B cell (primary cell): ENCODE data around the gene MYCBP2. TPM values are rescaled to one million over a fixed set of nuclear protein-coding genes. Genes with fewer than 3 reads are reported as not detected.

Source experiments
- ATAC-seq: fragments of 200-7000 bp; cut with Tn5 transposase; one replicate; pipeline ENCODE4 v1.10.0; 2021; ENCODE audit warnings: low read depth, mild to moderate bottlenecking, moderate number of reproducible peaks, moderate library complexity
- CTCF ChIA-PET: fragments of 350-600 bp; sonication (Branson Sonifier 250); formaldehyde crosslinking; loops from one replicate; lab custom pipeline; 2021; ENCODE audit warnings: antibody characterized with exemption, inconsistent platforms; lab: Charles Lee
- POLR2A ChIA-PET: fragments of 350-600 bp; sonication (Branson Sonifier 250); formaldehyde crosslinking; loops from one replicate; lab custom pipeline; 2021; ENCODE audit warnings: antibody characterized with exemption; lab: Charles Lee
- DNase-seq: peaks from one replicate; pipeline ENCODE4 v3.0.0; 2013
- H2AFZ ChIP-seq: 2 replicates; pipeline ENCODE4 v1.6.1; 2012; ENCODE audit warnings: mild to moderate bottlenecking, low read depth, low read length; ENCODE audit not compliant: insufficient read depth, poor library complexity, severe bottlenecking
- H3K27ac ChIP-seq, 2 donors: 1 replicate in 1 of 2; 2 replicates in 1 of 2; pipeline ENCODE4 v1.5.1; 2012 to 2013; ENCODE audit warnings: low read length in 2 of 2, mild to moderate bottlenecking in 2 of 2, moderate library complexity in 1 of 2
- H3K27me3 ChIP-seq, 4 experiments: fragments of 200-600 bp in 1 of 4; sonication (generic) in 1 of 4; replicated peaks in 1 of 4; 1 replicate in 2 of 4; 2 replicates in 2 of 4; pipeline versions ENCODE4 v1.6.1 to v1.7.0; 2013 to 2016; ENCODE audit warnings: low read length in 3 of 4, mild to moderate bottlenecking in 2 of 4, mixed read lengths in 1 of 4, moderate library complexity in 1 of 4; ENCODE audit not compliant: insufficient read depth in 4 of 4, control insufficient read depth in 3 of 4; ENCODE audit errors: control extremely low read depth in 1 of 4
- H3K36me3 ChIP-seq, 2 experiments: replicated peaks in 1 of 2; 1 replicate in 1 of 2; 2 replicates in 1 of 2; pipeline versions ENCODE4 v1.6.1 to v1.7.1; 2013; ENCODE audit warnings: low read length in 1 of 2; ENCODE audit not compliant: insufficient read depth in 2 of 2, control insufficient read depth in 1 of 2; ENCODE audit errors: control extremely low read depth in 1 of 2, extremely low read depth in 1 of 2
- H3K4me1 ChIP-seq, 2 donors: fragments of 200-600 bp in 1 of 2; sonication (generic) in 1 of 2; 1 replicate in 1 of 2; 2 replicates in 1 of 2; pipeline versions ENCODE4 v1.5.1 to v1.6.1; 2013 to 2017; ENCODE audit warnings: low read length in 2 of 2; ENCODE audit not compliant: control insufficient read depth in 2 of 2, insufficient read depth in 2 of 2
- H3K4me2 ChIP-seq: replicated peaks from 2 replicates; pipeline ENCODE3; 2012; ENCODE audit warnings: mild to moderate bottlenecking, low read depth, low read length; ENCODE audit not compliant: poor library complexity, severe bottlenecking
- H3K4me3 ChIP-seq, 5 experiments: fragments of 200-600 bp in 1 of 5; sonication (generic) in 1 of 5; 1 replicate in 3 of 5; 2 replicates in 2 of 5; pipeline versions ENCODE4 v1.5.1 to v1.7.0; 2011 to 2016; ENCODE audit warnings: low read length in 4 of 5, mild to moderate bottlenecking in 4 of 5, low read depth in 2 of 5, control low read depth in 1 of 5, moderate library complexity in 1 of 5; ENCODE audit not compliant: insufficient read depth in 1 of 5; ENCODE audit errors: control extremely low read depth in 1 of 5, extremely low read depth in 1 of 5
- H3K79me2 ChIP-seq: fragments of 200-600 bp; sonication (generic); one replicate; pipeline ENCODE4 v1.6.0; 2016; ENCODE audit warnings: low read length; ENCODE audit not compliant: control insufficient read depth, insufficient read depth
- H3K9ac ChIP-seq: fragments of 200-600 bp; sonication (generic); 2 replicates; pipeline ENCODE4 v1.6.1; 2017; ENCODE audit warnings: mild to moderate bottlenecking, low read length, moderate library complexity
- H3K9me3 ChIP-seq, 3 donors: one replicate each; pipeline versions ENCODE4 v1.6.1 to v1.7.1; 2013; ENCODE audit warnings: low read length in 2 of 3; ENCODE audit not compliant: control insufficient read depth in 2 of 3, insufficient read depth in 1 of 3; ENCODE audit errors: control extremely low read depth in 1 of 3
- H4K20me1 ChIP-seq: 2 replicates; pipeline ENCODE4 v1.6.0; 2012; ENCODE audit warnings: mild to moderate bottlenecking, low read length; ENCODE audit not compliant: insufficient read depth, control insufficient read depth, poor library complexity, severe bottlenecking
- H3K27ac Mint-ChIP-seq: one replicate; pipeline ENCODE4 v1.8.0; 2021; ENCODE audit warnings: mixed read lengths
- H3K27me3 Mint-ChIP-seq: one replicate; pipeline ENCODE4 v1.8.0; 2021; ENCODE audit warnings: mixed read lengths
- H3K4me1 Mint-ChIP-seq: one replicate; pipeline ENCODE4 v1.8.0; 2021; ENCODE audit warnings: mixed read lengths
- H3K4me3 Mint-ChIP-seq: one replicate; pipeline ENCODE4 v1.8.0; 2021; ENCODE audit warnings: mixed read lengths
- H3K9me3 Mint-ChIP-seq: one replicate; pipeline ENCODE4 v1.8.0; 2022; ENCODE audit warnings: mixed read lengths; ENCODE audit not compliant: insufficient read depth
- EZH2 ChIP-seq: IDR thresholded peaks from 2 replicates; pipeline ENCODE4 v1.6.1; 2012; ENCODE audit warnings: borderline replicate concordance, low read depth, mild to moderate bottlenecking, moderate library complexity, low read length; ENCODE audit not compliant: insufficient read depth, poor library complexity, severe bottlenecking
- WGBS: methylation state at CpG from one replicate; pipeline ENCODE4 v1.1.5; 2013; ENCODE audit warnings: missing lambda C conversion rate; ENCODE audit not compliant: insufficient coverage; 5-methylcytosine and 5-hydroxymethylcytosine counted together
- intact Hi-C: fragments of 100-400 bp; cut with micrococcal nuclease; formaldehyde crosslinking; loops from one replicate; pipeline ENCODE4 v1.10.0; 2022
- polyA plus RNA-seq: library from polyadenylated mRNA; depleted of rRNA; stranded (reverse); fragments of >200 nt; gene quantifications from 2 replicates; pipeline ENCODE4 v1.2.3, GENCODE V29; 2012
- total RNA-seq, 2 donors: library from RNA; stranded (reverse); fragments of 120-200 nt in 1 of 2; gene quantifications; 1 replicate in 1 of 2; 2 replicates in 1 of 2; pipeline versions ENCODE4 v1.2.3 to v1.2.4, GENCODE V29; 2013 to 2022
- TF ChIP-seq, protein P1 (sequence below): fragments of 200-600 bp; IDR thresholded peaks from one replicate; pipeline ENCODE4 v1.8.0; 2022; ENCODE audit warnings: antibody characterized with exemption, mild to moderate bottlenecking

MYCBP2 gene
- total and polyA plus RNA-seq, 2 donors (not counting 1 experiment from before 2014, with no cell fraction given): 84.0 to 237 TPM

DNA sequence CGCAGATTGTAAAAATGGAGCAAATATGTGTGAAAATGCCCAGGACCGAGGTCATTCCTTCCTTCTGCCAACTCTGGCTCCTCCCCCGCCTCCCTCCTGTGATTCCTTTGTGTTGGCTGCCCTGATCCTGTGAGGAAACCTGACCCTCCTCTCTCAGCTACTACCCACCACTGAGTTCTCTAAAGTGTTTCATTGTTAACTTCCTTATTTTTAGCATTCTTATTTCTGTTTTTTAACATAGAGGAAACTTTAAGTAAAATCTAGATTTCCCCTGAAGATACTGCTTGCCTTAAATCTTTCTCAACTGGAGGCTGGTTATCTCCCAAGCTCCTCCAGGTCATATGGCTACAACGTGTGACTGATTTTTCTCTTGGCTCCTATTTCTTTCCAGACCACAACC is 278.2 kb downstream of the MYCBP2 start:
- no peak for DNase-seq
- no peak overlapping the region for H3K4me3 ChIP-seq
- no peaks in the 10 kb centered on the region for H3K27me3 ChIP-seq
- H3K27ac Mint-ChIP-seq: peak overlapping the region; percentile 51
- CTCF ChIA-PET: no interaction called here
- no peak overlapping the region for H3K9ac ChIP-seq
- H3K4me3 Mint-ChIP-seq: no peak overlapping the region
- 56% methylated on average over 3 of the region's 4 CpGs for WGBS
- intact Hi-C loops: no loop called here
- no peak for ATAC-seq
- no peaks in the 10 kb centered on the region for H3K79me2 ChIP-seq
- no peaks in the 10 kb centered on the region for H4K20me1 ChIP-seq
- POLR2A ChIA-PET: no interaction called here
- no peaks in the 10 kb centered on the region for H3K27me3 Mint-ChIP-seq
- peaks cover 12 to 74% of the 10 kb centered on the region in 2 experiments for H3K36me3 ChIP-seq
- H3K4me1 Mint-ChIP-seq: peaks cover 7% of the 10 kb centered on the region
- H3K9me3 Mint-ChIP-seq: no peaks in the 10 kb centered on the region
- H3K4me1 ChIP-seq: no peaks in the 10 kb centered on the region
- H3K9me3 ChIP-seq: no peaks in the 10 kb centered on the region
- no peak overlapping the region for H3K4me2 ChIP-seq
- H3K27ac ChIP-seq: peak overlapping the region in 1 of 2 donors; percentile 63
- no peak overlapping the region for H2AFZ ChIP-seq
- TF ChIP-seq, protein P1, sequence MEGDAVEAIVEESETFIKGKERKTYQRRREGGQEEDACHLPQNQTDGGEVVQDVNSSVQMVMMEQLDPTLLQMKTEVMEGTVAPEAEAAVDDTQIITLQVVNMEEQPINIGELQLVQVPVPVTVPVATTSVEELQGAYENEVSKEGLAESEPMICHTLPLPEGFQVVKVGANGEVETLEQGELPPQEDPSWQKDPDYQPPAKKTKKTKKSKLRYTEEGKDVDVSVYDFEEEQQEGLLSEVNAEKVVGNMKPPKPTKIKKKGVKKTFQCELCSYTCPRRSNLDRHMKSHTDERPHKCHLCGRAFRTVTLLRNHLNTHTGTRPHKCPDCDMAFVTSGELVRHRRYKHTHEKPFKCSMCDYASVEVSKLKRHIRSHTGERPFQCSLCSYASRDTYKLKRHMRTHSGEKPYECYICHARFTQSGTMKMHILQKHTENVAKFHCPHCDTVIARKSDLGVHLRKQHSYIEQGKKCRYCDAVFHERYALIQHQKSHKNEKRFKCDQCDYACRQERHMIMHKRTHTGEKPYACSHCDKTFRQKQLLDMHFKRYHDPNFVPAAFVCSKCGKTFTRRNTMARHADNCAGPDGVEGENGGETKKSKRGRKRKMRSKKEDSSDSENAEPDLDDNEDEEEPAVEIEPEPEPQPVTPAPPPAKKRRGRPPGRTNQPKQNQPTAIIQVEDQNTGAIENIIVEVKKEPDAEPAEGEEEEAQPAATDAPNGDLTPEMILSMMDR: no peak
- TF ChIP-seq EZH2: no peak

DNA sequence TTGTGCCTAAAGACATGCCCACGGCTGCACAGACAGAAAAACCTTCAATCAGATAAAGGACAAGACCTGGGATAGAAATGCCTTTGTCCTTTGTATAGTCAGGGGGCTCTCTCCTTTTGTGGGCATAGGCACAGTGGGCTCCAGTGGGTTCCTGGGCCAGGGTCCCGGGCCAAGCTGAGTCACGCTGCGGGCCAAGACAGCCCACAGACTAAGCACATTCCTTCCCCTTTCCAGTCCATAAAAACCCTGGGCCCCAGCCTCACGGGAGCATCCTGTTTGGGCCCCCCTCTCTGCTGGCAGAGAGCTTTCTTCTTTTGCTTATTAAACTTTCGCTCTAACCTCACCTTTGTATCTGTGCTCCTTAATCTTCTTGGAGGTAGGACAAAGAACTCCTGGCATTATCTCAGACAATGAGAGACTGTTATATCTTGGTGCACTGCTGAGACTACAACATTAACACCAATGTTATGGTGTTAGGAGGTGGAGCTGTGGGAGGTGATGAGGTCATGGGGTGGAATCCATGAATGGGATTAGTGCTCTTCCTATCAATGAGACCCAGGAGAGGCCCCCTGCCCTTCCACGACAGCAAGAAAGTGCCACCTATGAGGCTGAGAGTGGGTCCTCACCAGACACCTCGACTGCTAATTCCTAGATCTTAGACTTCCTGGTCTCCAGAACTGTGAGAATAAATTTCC is 279.1 kb downstream of the MYCBP2 start:
- WGBS: no CpG with 5 or more reads among the region's 8 CpGs
- Histone ChIP-seq H3K27ac (peak overlapping the region in 1 of 2 donors; percentile 63), H2AFZ (no peak overlapping the region), H3K9ac (no peak overlapping the region), H3K9me3 (no peaks in the 10 kb centered on the region), H3K79me2 (no peaks in the 10 kb centered on the region), H3K36me3 (peaks cover 14 to 67% of the 10 kb centered on the region in 2 experiments), H3K4me1 (no peaks in the 10 kb centered on the region), H3K4me3 (no peak overlapping the region), H4K20me1 (no peaks in the 10 kb centered on the region), H3K27me3 (no peaks in the 10 kb centered on the region), H3K4me2 (no peak overlapping the region)
- Mint-ChIP-seq H3K27ac (peak overlapping the region; percentile 28), H3K4me1 (peaks cover 7% of the 10 kb centered on the region), H3K27me3 (no peaks in the 10 kb centered on the region), H3K4me3 (no peak overlapping the region), H3K9me3 (no peaks in the 10 kb centered on the region)
- no peak for ATAC-seq
- TF ChIP-seq, protein P1: no peak
- no peak for TF ChIP-seq EZH2
- no peak for DNase-seq
- CTCF ChIA-PET: no interaction called here
- POLR2A ChIA-PET: no interaction called here
- intact Hi-C loops: no loop called here
